ENCODE results near the gene TMOD2.

Gene TMOD2

DNA sequence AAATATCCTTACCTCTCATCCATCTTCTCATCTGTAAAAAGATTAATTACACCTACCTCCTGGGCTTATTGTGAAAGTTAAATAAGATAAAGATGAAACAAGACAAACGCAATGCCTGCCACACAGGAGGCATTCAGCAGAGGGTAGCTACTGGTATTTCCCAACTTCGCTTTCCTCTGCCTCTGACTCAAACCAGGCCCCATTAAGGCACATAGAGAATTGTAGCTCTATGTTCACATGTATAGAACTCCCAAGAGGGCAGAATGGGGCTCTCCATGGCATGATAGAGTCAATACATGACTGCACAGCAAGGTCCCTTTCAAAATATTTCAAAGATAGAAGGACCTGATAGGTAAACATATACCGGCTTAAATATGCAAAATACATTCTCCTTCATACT is 15.3 kb upstream of the TMOD2 start:
- no peaks in the 10 kb centered on the region for H3K36me3 ChIP-seq (ENCODE audit: control insufficient read depth, insufficient read depth, low read length)
- peaks cover 39% of the 10 kb centered on the region for H3K27me3 ChIP-seq (ENCODE audit: control insufficient read depth, insufficient read depth, low read length)
- no peak overlapping the region for H3K9ac ChIP-seq (ENCODE audit: low read depth, low read length)
- no peaks in the 10 kb centered on the region for H3K9me3 ChIP-seq (ENCODE audit: control insufficient read depth, insufficient read depth, low read length)
- H3K27ac ChIP-seq (ENCODE audit: low read depth, low read length): no peak overlapping the region
- peaks cover 24% of the 10 kb centered on the region for H3K4me1 ChIP-seq (ENCODE audit: control insufficient read depth, insufficient read depth, low read length)
- H3K4me3 ChIP-seq (ENCODE audit: low read depth, low read length): no peak overlapping the region

- Histone ChIP-seq H3K9me3 (ENCODE audit: control insufficient read depth, insufficient read depth, low read length) (no peaks in the 10 kb centered on the region), H3K9ac (ENCODE audit: low read depth, low read length) (peak overlapping the region; percentile 60), H3K27ac (ENCODE audit: low read depth, low read length) (no peak overlapping the region), H3K4me1 (ENCODE audit: control insufficient read depth, insufficient read depth, low read length) (peaks cover 16% of the 10 kb centered on the region), H3K27me3 (ENCODE audit: control insufficient read depth, insufficient read depth, low read length) (peaks cover 39% of the 10 kb centered on the region), H3K4me3 (ENCODE audit: low read depth, low read length) (peak overlapping the region; percentile 70), H3K36me3 (ENCODE audit: control insufficient read depth, insufficient read depth, low read length) (no peaks in the 10 kb centered on the region)
These were observed 14.5 kb upstream of the TMOD2 start for GRCh38 chr15:51736751-51737521.

- Histone ChIP-seq H3K36me3 (ENCODE audit: control insufficient read depth, insufficient read depth, low read length) (no peaks in the 10 kb centered on the region), H3K4me1 (ENCODE audit: control insufficient read depth, insufficient read depth, low read length) (peaks cover 16% of the 10 kb centered on the region), H3K4me3 (ENCODE audit: low read depth, low read length) (peak within 1 kb of the TSS; percentile 70), H3K27ac (ENCODE audit: low read depth, low read length) (no peak within 1 kb of the TSS), H3K27me3 (ENCODE audit: control insufficient read depth, insufficient read depth, low read length) (peaks cover 39% of the 10 kb centered on the region), H3K9me3 (ENCODE audit: control insufficient read depth, insufficient read depth, low read length) (no peaks in the 10 kb centered on the region), H3K9ac (ENCODE audit: low read depth, low read length) (peak within 1 kb of the TSS; percentile 60)
These were observed 13.7 kb upstream of the TMOD2 start, which contains the start of gene LYSMD2 for GRCh38 chr15:51737522-51738305. TSS of gene LYSMD2 (minus strand) at chr15:51737655. CDS start at chr15:51737622, 33 bp downstream.

DNA sequence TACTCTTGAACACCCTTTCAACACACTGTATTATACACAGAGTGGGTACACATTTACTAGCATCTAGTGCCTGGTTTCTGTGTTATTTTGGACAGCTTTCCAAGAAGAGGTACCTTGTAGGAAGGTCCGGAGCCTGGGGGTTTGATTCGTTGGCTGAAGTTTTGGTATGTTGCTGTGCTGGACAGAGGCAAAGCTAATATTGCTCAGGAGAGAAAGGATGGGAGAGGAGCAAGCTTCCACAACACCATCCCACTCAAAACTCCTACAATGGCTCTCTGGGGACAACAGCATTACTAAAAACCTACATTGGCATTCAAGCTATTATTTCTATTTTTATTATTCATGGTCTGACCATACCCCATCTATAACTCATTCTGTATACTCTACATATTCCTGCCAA is 12.8 kb upstream of the TMOD2 start:
- no peaks in the 10 kb centered on the region for H3K36me3 ChIP-seq (ENCODE audit: control insufficient read depth, insufficient read depth, low read length)
- no peak overlapping the region for H3K9ac ChIP-seq (ENCODE audit: low read depth, low read length)
- H3K27me3 ChIP-seq (ENCODE audit: control insufficient read depth, insufficient read depth, low read length): peaks cover 39% of the 10 kb centered on the region
- no peaks in the 10 kb centered on the region for H3K9me3 ChIP-seq (ENCODE audit: control insufficient read depth, insufficient read depth, low read length)
- H3K4me1 ChIP-seq (ENCODE audit: control insufficient read depth, insufficient read depth, low read length): peaks cover 16% of the 10 kb centered on the region
- H3K27ac ChIP-seq (ENCODE audit: low read depth, low read length): no peak overlapping the region
- no peak overlapping the region for H3K4me3 ChIP-seq (ENCODE audit: low read depth, low read length)

- H3K9ac ChIP-seq (ENCODE audit: low read depth, low read length): no peak overlapping the region
These were observed 12.2 kb upstream of the TMOD2 start for GRCh38 chr15:51739061-51739712.

GRCh38 chr15:51749307-51749706 is 2.1 kb upstream of the TMOD2 start:
- peaks cover 5% of the 10 kb centered on the region for H3K4me1 ChIP-seq (ENCODE audit: control insufficient read depth, insufficient read depth, low read length)
- H3K9ac ChIP-seq (ENCODE audit: low read depth, low read length): no peak overlapping the region
- no peaks in the 10 kb centered on the region for H3K36me3 ChIP-seq (ENCODE audit: control insufficient read depth, insufficient read depth, low read length)
- H3K27ac ChIP-seq (ENCODE audit: low read depth, low read length): no peak overlapping the region
- H3K4me3 ChIP-seq (ENCODE audit: low read depth, low read length): no peak overlapping the region
- H3K27me3 ChIP-seq (ENCODE audit: control insufficient read depth, insufficient read depth, low read length): peaks cover 57% of the 10 kb centered on the region
- no peaks in the 10 kb centered on the region for H3K9me3 ChIP-seq (ENCODE audit: control insufficient read depth, insufficient read depth, low read length)

More at GRCh38 chr15:51739061-51739712, 12.2 kb upstream of the TMOD2 start:
- peaks cover 16% of the 10 kb centered on the region for H3K4me1 ChIP-seq (ENCODE audit: control insufficient read depth, insufficient read depth, low read length)
- H3K27ac ChIP-seq (ENCODE audit: low read depth, low read length): no peak overlapping the region
- H3K9me3 ChIP-seq (ENCODE audit: control insufficient read depth, insufficient read depth, low read length): no peaks in the 10 kb centered on the region
- no peak overlapping the region for H3K4me3 ChIP-seq (ENCODE audit: low read depth, low read length)
- peaks cover 39% of the 10 kb centered on the region for H3K27me3 ChIP-seq (ENCODE audit: control insufficient read depth, insufficient read depth, low read length)
- H3K36me3 ChIP-seq (ENCODE audit: control insufficient read depth, insufficient read depth, low read length): no peaks in the 10 kb centered on the region

DNA sequence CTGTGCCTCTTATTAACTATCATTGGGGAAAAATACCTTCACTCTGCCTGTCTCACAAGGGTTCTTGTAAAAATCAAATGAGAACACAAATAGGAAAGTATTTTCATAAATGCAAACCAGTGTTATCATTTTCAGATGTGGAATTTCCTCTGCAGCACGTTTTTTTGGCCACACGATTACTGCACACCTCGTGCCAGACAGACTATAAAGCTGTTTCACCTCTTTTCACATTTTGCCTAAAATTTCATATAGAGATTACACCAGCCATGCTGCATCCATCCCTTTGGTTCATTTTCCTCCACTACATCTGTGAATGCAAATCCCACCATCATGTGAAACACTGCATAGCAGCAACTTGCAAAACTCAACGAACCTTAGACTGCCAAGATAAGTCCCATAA is 1.2 kb upstream of the TMOD2 start:
- Histone ChIP-seq H3K9ac (ENCODE audit: low read depth, low read length) (no peak overlapping the region), H3K36me3 (ENCODE audit: control insufficient read depth, insufficient read depth, low read length) (no peaks in the 10 kb centered on the region), H3K9me3 (ENCODE audit: control insufficient read depth, insufficient read depth, low read length) (no peaks in the 10 kb centered on the region), H3K27ac (ENCODE audit: low read depth, low read length) (no peak overlapping the region), H3K4me3 (ENCODE audit: low read depth, low read length) (no peak overlapping the region), H3K27me3 (ENCODE audit: control insufficient read depth, insufficient read depth, low read length) (peaks cover 60% of the 10 kb centered on the region), H3K4me1 (ENCODE audit: control insufficient read depth, insufficient read depth, low read length) (peaks cover 5% of the 10 kb centered on the region)

- Histone ChIP-seq H3K27ac (ENCODE audit: low read depth, low read length) (no peak overlapping the region), H3K27me3 (ENCODE audit: control insufficient read depth, insufficient read depth, low read length) (peaks cover 60% of the 10 kb centered on the region), H3K9me3 (ENCODE audit: control insufficient read depth, insufficient read depth, low read length) (no peaks in the 10 kb centered on the region), H3K36me3 (ENCODE audit: control insufficient read depth, insufficient read depth, low read length) (no peaks in the 10 kb centered on the region), H3K4me3 (ENCODE audit: low read depth, low read length) (peak overlapping the region; percentile 87), H3K4me1 (ENCODE audit: control insufficient read depth, insufficient read depth, low read length) (peaks cover 5% of the 10 kb centered on the region), H3K9ac (ENCODE audit: low read depth, low read length) (no peak overlapping the region)
These were observed 593 bp downstream of the TMOD2 start for GRCh38 chr15:51751697-51752683.

DNA sequence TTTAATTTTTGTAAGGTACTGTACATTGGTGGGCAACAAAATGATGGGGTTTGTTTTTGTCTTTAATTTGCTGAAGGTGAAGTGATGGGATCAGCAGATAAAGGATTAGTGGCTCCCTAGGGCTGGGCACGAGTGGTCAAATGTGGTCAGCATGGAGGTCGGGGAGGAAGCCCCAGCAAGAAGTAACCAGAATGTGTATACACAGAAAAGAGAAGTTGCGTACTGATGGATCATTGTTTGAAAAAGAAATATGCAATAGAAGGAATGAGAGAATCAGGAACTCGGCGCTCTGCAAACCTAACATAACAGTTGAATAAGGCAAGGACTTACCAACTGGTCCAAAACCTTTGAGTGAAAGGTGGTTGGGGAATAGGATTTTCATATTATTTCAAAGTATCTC is 1.5 kb downstream of the TMOD2 start:
- peak overlapping the region; percentile 87; the same call in 1 of the 2 replicates for H3K4me3 ChIP-seq (ENCODE audit: low read depth, low read length)
- no peaks in the 10 kb centered on the region for H3K9me3 ChIP-seq (ENCODE audit: control insufficient read depth, insufficient read depth, low read length)
- H3K9ac ChIP-seq (ENCODE audit: low read depth, low read length): no peak overlapping the region
- no peak overlapping the region for H3K27ac ChIP-seq (ENCODE audit: low read depth, low read length)
- no peaks in the 10 kb centered on the region for H3K36me3 ChIP-seq (ENCODE audit: control insufficient read depth, insufficient read depth, low read length)
- H3K27me3 ChIP-seq (ENCODE audit: control insufficient read depth, insufficient read depth, low read length): peaks cover 58% of the 10 kb centered on the region
- H3K4me1 ChIP-seq (ENCODE audit: control insufficient read depth, insufficient read depth, low read length): peaks cover 8% of the 10 kb centered on the region

DNA sequence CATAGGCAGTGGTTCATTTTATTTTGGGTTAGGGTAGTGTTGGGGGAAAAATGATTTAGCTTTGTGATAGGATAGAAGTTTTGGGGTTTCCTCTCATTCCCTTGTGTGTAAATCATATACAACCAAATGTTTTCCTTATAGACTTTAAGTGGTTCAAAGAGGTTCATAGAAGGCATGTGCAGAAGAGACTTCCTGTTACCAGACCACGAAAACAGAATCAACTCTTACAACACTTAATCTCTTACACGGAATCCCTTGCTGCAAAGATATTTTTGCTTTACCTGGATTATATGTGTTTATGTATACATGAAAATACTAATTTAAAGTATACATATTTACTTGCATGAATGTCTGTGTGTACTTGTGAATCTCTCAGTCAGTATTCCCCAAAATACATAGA is 2.9 kb downstream of the TMOD2 start:
- Histone ChIP-seq H3K4me3 (ENCODE audit: low read depth, low read length) (no peak overlapping the region), H3K27me3 (ENCODE audit: control insufficient read depth, insufficient read depth, low read length) (peaks cover 47% of the 10 kb centered on the region), H3K4me1 (ENCODE audit: control insufficient read depth, insufficient read depth, low read length) (peaks cover 8% of the 10 kb centered on the region), H3K36me3 (ENCODE audit: control insufficient read depth, insufficient read depth, low read length) (no peaks in the 10 kb centered on the region), H3K9me3 (ENCODE audit: control insufficient read depth, insufficient read depth, low read length) (no peaks in the 10 kb centered on the region), H3K9ac (ENCODE audit: low read depth, low read length) (no peak overlapping the region), H3K27ac (ENCODE audit: low read depth, low read length) (no peak overlapping the region)
